GM23338 (cell line): ENCODE results near the gene SERP1. TPM values are rescaled to one million over a fixed set of nuclear protein-coding genes. Genes with fewer than 3 reads are reported as not detected.

ENCODE experiments used
- ATAC-seq: fragments of 200-7000 bp; cut with Tn5 transposase; 3 replicates; pipeline ENCODE4 v1.9.1; 2020
- DNase-seq: peaks from one replicate; pipeline ENCODE4 v3.0.0-alpha.2; 2015; ENCODE audit warnings: low spot score
- H2AFZ ChIP-seq: fragments of 200-600 bp; sonication (generic); 2 replicates; pipeline ENCODE4 v1.8.0; 2016; ENCODE audit warnings: antibody characterized with exemption, mild to moderate bottlenecking, moderate library complexity
- H3F3A ChIP-seq: fragments of 200-600 bp; sonication (generic); replicated peaks from 2 replicates; pipeline ENCODE4 v1.8.0; 2017; ENCODE audit warnings: antibody characterized with exemption, mixed run types, low read depth
- H3K27ac ChIP-seq: fragments of 200-600 bp; sonication (generic); 2 replicates; pipeline ENCODE4 v1.6.1; 2016; ENCODE audit warnings: low read depth
- H3K27me3 ChIP-seq: fragments of 200-600 bp; sonication (generic); 2 replicates; pipeline ENCODE4 v1.8.0; 2016; ENCODE audit warnings: mild to moderate bottlenecking, mixed run types, moderate library complexity; ENCODE audit not compliant: insufficient read depth
- H3K36me3 ChIP-seq: fragments of 200-600 bp; sonication (generic); 2 replicates; pipeline ENCODE4 v1.8.0; 2016; ENCODE audit warnings: mild to moderate bottlenecking; ENCODE audit not compliant: insufficient read depth
- H3K4me1 ChIP-seq: fragments of 200-600 bp; sonication (generic); 2 replicates; pipeline ENCODE4 v1.8.0; 2016; ENCODE audit warnings: mild to moderate bottlenecking, moderate library complexity; ENCODE audit not compliant: insufficient read depth
- H3K4me2 ChIP-seq: fragments of 200-600 bp; sonication (generic); 2 replicates; pipeline ENCODE4 v1.7.1; 2017; ENCODE audit warnings: mixed run types
- H3K4me3 ChIP-seq: fragments of 200-600 bp; sonication (generic); 2 replicates; pipeline ENCODE4 v1.6.1; 2016; ENCODE audit warnings: mixed run types
- H3K79me2 ChIP-seq: fragments of 200-600 bp; sonication (generic); replicated peaks from 2 replicates; pipeline ENCODE4 v1.8.0; 2017; ENCODE audit warnings: mild to moderate bottlenecking; ENCODE audit not compliant: insufficient read depth
- H3K9me2 ChIP-seq: fragments of 200-600 bp; sonication (generic); 2 replicates; pipeline ENCODE4 v1.8.0; 2017; ENCODE audit not compliant: insufficient read depth
- H4K20me1 ChIP-seq: fragments of 200-600 bp; sonication (generic); replicated peaks from 2 replicates; pipeline ENCODE4 v1.8.0; 2017; ENCODE audit warnings: mild to moderate bottlenecking; ENCODE audit not compliant: insufficient read depth
- H3K27ac Mint-ChIP-seq: 2 replicates; pipeline ENCODE4 v1.8.0; 2020; ENCODE audit warnings: inconsistent platforms, mild to moderate bottlenecking, moderate library complexity, mixed read lengths
- H3K27me3 Mint-ChIP-seq: 3 replicates; pipeline ENCODE4 v1.8.0; 2022; ENCODE audit warnings: low read depth, mild to moderate bottlenecking, moderate library complexity, mixed read lengths, inconsistent platforms; ENCODE audit not compliant: insufficient read depth, poor library complexity
- H3K36me3 Mint-ChIP-seq: 3 replicates; pipeline ENCODE4 v1.8.0; 2021; ENCODE audit warnings: low read depth, mild to moderate bottlenecking, inconsistent platforms, moderate library complexity, mixed read lengths
- H3K4me1 Mint-ChIP-seq: 3 replicates; pipeline ENCODE4 v1.8.0; 2020; ENCODE audit warnings: mild to moderate bottlenecking, inconsistent platforms, mixed read lengths
- H3K4me3 Mint-ChIP-seq: 3 replicates; pipeline ENCODE4 v1.8.0; 2021; ENCODE audit warnings: moderate library complexity, mild to moderate bottlenecking, inconsistent platforms, mixed read lengths
- H3K9me3 Mint-ChIP-seq: 3 replicates; pipeline ENCODE4 v1.8.0; 2020; ENCODE audit warnings: moderate library complexity, mild to moderate bottlenecking, inconsistent platforms, mixed read lengths
- CREB1 ChIP-seq: fragments of 250-450 bp; sonication (Bioruptor Pico); IDR thresholded peaks from 2 replicates; pipeline ENCODE4 v1.5.0; 2020; ENCODE audit warnings: low read depth, mild to moderate bottlenecking, moderate library complexity
- CTCF ChIP-seq, 2 experiments: fragments of 200-600 bp in 1 of 2; sonication (generic) in 1 of 2; conservative IDR thresholded peaks; 2 replicates each; pipeline versions ENCODE4 v1.5.1 to v1.6.1; 2016 to 2017; ENCODE audit warnings: antibody characterized with exemption in 2 of 2, low read depth in 2 of 2, mild to moderate bottlenecking in 2 of 2, moderate library complexity in 1 of 2
- ETS1 ChIP-seq: IDR thresholded peaks from 2 replicates; pipeline ENCODE4 v1.6.1; 2016; ENCODE audit warnings: antibody characterized with exemption
- JUNB ChIP-seq: IDR thresholded peaks from one replicate; pipeline ENCODE4 v1.6.1; 2016; ENCODE audit warnings: antibody characterized with exemption; ENCODE audit not compliant: unreplicated experiment
- STAT1 ChIP-seq: IDR thresholded peaks from one replicate; pipeline ENCODE4 v1.6.1; 2016; ENCODE audit warnings: antibody characterized with exemption; ENCODE audit not compliant: unreplicated experiment
- ZNF114 ChIP-seq: fragments of 250-450 bp; sonication (Bioruptor Pico); IDR thresholded peaks from 2 replicates; pipeline ENCODE4 v1.5.0; 2020; ENCODE audit warnings: mild to moderate bottlenecking, moderate library complexity
- ZNF331 ChIP-seq: fragments of 250-450 bp; sonication (Bioruptor Pico); IDR thresholded peaks from 2 replicates; pipeline ENCODE4 v1.5.0; 2020; ENCODE audit warnings: low read depth, mild to moderate bottlenecking, moderate library complexity
- polyA plus RNA-seq: library from polyadenylated mRNA; unstranded; fragments of >200 nt; fragmentation: Nextera tagmentation; extraction: Ambion mirVana; gene quantifications from 2 replicates; pipeline ENCODE4 v1.2.1, GENCODE V29; 2016
- total RNA-seq: library from RNA; depleted of rRNA; stranded (reverse); fragments of >200 nt; shearing (Covaris generic); gene quantifications from 2 replicates; pipeline ENCODE4 v1.2.3, GENCODE V29; 2014

SERP1 gene
- total and polyA plus RNA-seq, 2 experiments from 2014 or later = 211 to 252 TPM

GRCh38 chr3:150547045-150547741 is 897 bp upstream of the SERP1 start:
- no peak for ATAC-seq
- Mint-ChIP-seq H3K36me3 (peaks cover 34% of the 10 kb centered on the region), H3K4me3 (peak overlapping the region; percentile 93), H3K4me1 (peaks cover 11% of the 10 kb centered on the region; the same call in 2 of the 3 replicates), H3K9me3 (no peaks in the 10 kb centered on the region; the same call in 2 of the 3 replicates), H3K27ac (peak overlapping the region; percentile 93), H3K27me3 (peaks cover 8% of the 10 kb centered on the region)
- Histone ChIP-seq H3K27me3 (no peaks in the 10 kb centered on the region), H3K4me3 (peak overlapping the region; percentile 86), H3K27ac (peak overlapping the region; percentile 94), H3K9me2 (no peaks in the 10 kb centered on the region), H4K20me1 (peaks cover 17% of the 10 kb centered on the region), H3K4me1 (peaks cover 10% of the 10 kb centered on the region; the same call in 1 of the 2 replicates), H3F3A (no peaks in the 10 kb centered on the region; the same call in 1 of the 2 replicates), H3K36me3 (peaks cover 19% of the 10 kb centered on the region), H3K4me2 (peak overlapping the region; percentile 91), H2AFZ (peak overlapping the region; percentile 80; the same call in 1 of the 2 replicates), H3K79me2 (peaks cover 88% of the 10 kb centered on the region)
- no peak for TF ChIP-seq CREB1 (CRISPR knock-in tag)
- DNase-seq = no peak

- H4K20me1 ChIP-seq = peaks cover 21% of the 10 kb centered on the region
- H3K4me3 ChIP-seq = peak overlapping the region; percentile 86
- ATAC-seq (peak; percentile 45), DNase-seq (peak; percentile 43)
- 0 out of 2 replicates have a peak overlapping the region, but pooled peaks have one; percentile 9 for H2AFZ ChIP-seq
- peaks cover 15% of the 10 kb centered on the region for H3K36me3 ChIP-seq
- no peaks in the 10 kb centered on the region; the same call in 2 of the 3 replicates for H3K9me3 Mint-ChIP-seq
- peaks cover 36% of the 10 kb centered on the region for H3K36me3 Mint-ChIP-seq
- no peaks in the 10 kb centered on the region for H3K9me2 ChIP-seq
- peak overlapping the region; percentile 93 for H3K27ac Mint-ChIP-seq
- H3K27me3 ChIP-seq = no peaks in the 10 kb centered on the region
- peaks cover 10% of the 10 kb centered on the region; the same call in 1 of the 2 replicates for H3K4me1 ChIP-seq
- H3K4me1 Mint-ChIP-seq = peaks cover 11% of the 10 kb centered on the region; the same call in 2 of the 3 replicates
- H3F3A ChIP-seq = no peaks in the 10 kb centered on the region; the same call in 1 of the 2 replicates
- peak overlapping the region; percentile 92 for H3K27ac ChIP-seq
- peak overlapping the region; percentile 93 for H3K4me3 Mint-ChIP-seq
- peaks cover 8% of the 10 kb centered on the region for H3K27me3 Mint-ChIP-seq
- peaks cover 77% of the 10 kb centered on the region for H3K79me2 ChIP-seq
- TF ChIP-seq ETS1 = no peak
- TF ChIP-seq CREB1 (CRISPR knock-in tag) = peak; percentile 44; the same call in 1 of the 2 replicates
- H3K4me2 ChIP-seq = peak overlapping the region; percentile 97
Observed at GRCh38 chr3:150545419-150546225, 674 bp downstream of the SERP1 start.

GRCh38 chr3:150544726-150545125 is 1.6 kb downstream of the SERP1 start:
- H3K27me3 Mint-ChIP-seq = peaks cover 8% of the 10 kb centered on the region
- DNase-seq = no peak
- Histone ChIP-seq H3K36me3 (peaks cover 15% of the 10 kb centered on the region), H2AFZ (no peak overlapping the region), H3K4me3 (peak overlapping the region; percentile 86), H3F3A (no peaks in the 10 kb centered on the region; the same call in 1 of the 2 replicates), H4K20me1 (peaks cover 21% of the 10 kb centered on the region), H3K27ac (no peak overlapping the region), H3K79me2 (peaks cover 68% of the 10 kb centered on the region), H3K4me2 (peak overlapping the region; percentile 97), H3K4me1 (peaks cover 10% of the 10 kb centered on the region; the same call in 1 of the 2 replicates), H3K9me2 (no peaks in the 10 kb centered on the region), H3K27me3 (no peaks in the 10 kb centered on the region)
- no peak overlapping the region for H3K27ac Mint-ChIP-seq
- ATAC-seq = no peak
- H3K4me3 Mint-ChIP-seq = peak overlapping the region; percentile 93
- peaks cover 11% of the 10 kb centered on the region; the same call in 2 of the 3 replicates for H3K4me1 Mint-ChIP-seq
- H3K9me3 Mint-ChIP-seq = no peaks in the 10 kb centered on the region; the same call in 2 of the 3 replicates
- H3K36me3 Mint-ChIP-seq = peaks cover 36% of the 10 kb centered on the region
- TF ChIP-seq ETS1 = no peak
- no peak for TF ChIP-seq ZNF114 (CRISPR knock-in tag)
- no peak for TF ChIP-seq CREB1 (CRISPR knock-in tag)
- no peak for TF ChIP-seq JUNB
- no peak for TF ChIP-seq STAT1
- no peak for TF ChIP-seq CTCF (conservative IDR thresholded peaks at IDR 0.05; ENCODE audit: low read depth in 2 of 2)
- no peak for TF ChIP-seq ZNF331 (CRISPR knock-in tag)
